ENCODE measurements around the gene PSMA6. TPM values are rescaled to one million over a fixed set of nuclear protein-coding genes. Genes with fewer than 3 reads are reported as not detected.

PSMA6 gene
- polyA plus RNA-seq, 2 of the 4 experiments (the other 2 are of a cell fraction): 369 to 395 TPM

DNA sequence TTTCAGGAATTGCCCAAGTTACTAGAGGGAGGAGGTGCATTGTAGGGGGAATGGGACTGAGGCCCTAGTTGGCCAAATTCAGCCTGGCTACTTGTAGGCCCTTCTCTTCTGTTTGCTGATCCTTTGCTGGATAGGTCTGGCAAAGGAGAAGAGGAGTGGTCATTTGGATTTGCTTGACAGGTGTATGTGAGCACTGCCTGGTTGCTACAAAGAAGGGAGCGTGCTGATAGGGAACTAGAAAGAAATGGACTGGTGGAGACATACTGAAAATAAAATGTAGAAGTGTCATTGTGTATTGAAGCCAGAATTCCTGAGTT lies 3.6 kb downstream of the PSMA6 start:
- TF ChIP-seq EHF (CRISPR knock-in tag; IDR thresholded peaks at IDR 0.05) (no peak), ZFP36 (IDR thresholded peaks at IDR 0.05; ENCODE audit: borderline replicate concordance, partially characterized antibody) (no peak), TP53 (CRISPR knock-in tag; IDR thresholded peaks at IDR 0.05) (no peak), PHF8 (IDR thresholded peaks at IDR 0.05; ENCODE audit: borderline replicate concordance, low read depth) (no peak), RNF2 (IDR thresholded peaks at IDR 0.05; ENCODE audit: borderline replicate concordance, low read depth) (no peak), KDM5A (IDR thresholded peaks at IDR 0.05) (no peak), RARB (CRISPR knock-in tag; IDR thresholded peaks at IDR 0.05) (no peak), ZNF302 (CRISPR knock-in tag; IDR thresholded peaks at IDR 0.05) (no peak), RFX5 (IDR thresholded peaks at IDR 0.05) (no peak), SMC3 (IDR thresholded peaks at IDR 0.05) (no peak), HOXB13 (CRISPR knock-in tag; IDR thresholded peaks at IDR 0.05; ENCODE audit: low read depth) (no peak), HEYL (CRISPR knock-in tag; IDR thresholded peaks at IDR 0.05) (no peak)
- TF ChIP-seq, protein P1, sequence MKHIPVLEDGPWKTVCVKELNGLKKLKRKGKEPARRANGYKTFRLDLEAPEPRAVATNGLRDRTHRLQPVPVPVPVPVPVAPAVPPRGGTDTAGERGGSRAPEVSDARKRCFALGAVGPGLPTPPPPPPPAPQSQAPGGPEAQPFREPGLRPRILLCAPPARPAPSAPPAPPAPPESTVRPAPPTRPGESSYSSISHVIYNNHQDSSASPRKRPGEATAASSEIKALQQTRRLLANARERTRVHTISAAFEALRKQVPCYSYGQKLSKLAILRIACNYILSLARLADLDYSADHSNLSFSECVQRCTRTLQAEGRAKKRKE (CRISPR knock-in tag; IDR thresholded peaks at IDR 0.05; ENCODE audit: low read depth): no peak
- TF ChIP-seq, protein P2, sequence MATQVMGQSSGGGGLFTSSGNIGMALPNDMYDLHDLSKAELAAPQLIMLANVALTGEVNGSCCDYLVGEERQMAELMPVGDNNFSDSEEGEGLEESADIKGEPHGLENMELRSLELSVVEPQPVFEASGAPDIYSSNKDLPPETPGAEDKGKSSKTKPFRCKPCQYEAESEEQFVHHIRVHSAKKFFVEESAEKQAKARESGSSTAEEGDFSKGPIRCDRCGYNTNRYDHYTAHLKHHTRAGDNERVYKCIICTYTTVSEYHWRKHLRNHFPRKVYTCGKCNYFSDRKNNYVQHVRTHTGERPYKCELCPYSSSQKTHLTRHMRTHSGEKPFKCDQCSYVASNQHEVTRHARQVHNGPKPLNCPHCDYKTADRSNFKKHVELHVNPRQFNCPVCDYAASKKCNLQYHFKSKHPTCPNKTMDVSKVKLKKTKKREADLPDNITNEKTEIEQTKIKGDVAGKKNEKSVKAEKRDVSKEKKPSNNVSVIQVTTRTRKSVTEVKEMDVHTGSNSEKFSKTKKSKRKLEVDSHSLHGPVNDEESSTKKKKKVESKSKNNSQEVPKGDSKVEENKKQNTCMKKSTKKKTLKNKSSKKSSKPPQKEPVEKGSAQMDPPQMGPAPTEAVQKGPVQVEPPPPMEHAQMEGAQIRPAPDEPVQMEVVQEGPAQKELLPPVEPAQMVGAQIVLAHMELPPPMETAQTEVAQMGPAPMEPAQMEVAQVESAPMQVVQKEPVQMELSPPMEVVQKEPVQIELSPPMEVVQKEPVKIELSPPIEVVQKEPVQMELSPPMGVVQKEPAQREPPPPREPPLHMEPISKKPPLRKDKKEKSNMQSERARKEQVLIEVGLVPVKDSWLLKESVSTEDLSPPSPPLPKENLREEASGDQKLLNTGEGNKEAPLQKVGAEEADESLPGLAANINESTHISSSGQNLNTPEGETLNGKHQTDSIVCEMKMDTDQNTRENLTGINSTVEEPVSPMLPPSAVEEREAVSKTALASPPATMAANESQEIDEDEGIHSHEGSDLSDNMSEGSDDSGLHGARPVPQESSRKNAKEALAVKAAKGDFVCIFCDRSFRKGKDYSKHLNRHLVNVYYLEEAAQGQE (IDR thresholded peaks at IDR 0.05): no peak
- ATAC-seq: no peak
- WGBS (ENCODE audit: missing lambda C conversion rate): 94% methylated on average over 1 of the region's 1 CpG
- H3K4me3 ChIP-seq: no peak overlapping the region
- peak overlapping the region; percentile 89; the same call in 1 of the 3 replicates for H3K4me2 ChIP-seq
- ChIA-PET CTCF (interaction anchor here (1.5 kb wide), 1 partner anchor 109 kb away, joined by 3 read pairs; the partner anchor contains the start of gene NFKBIA), POLR2A (no interaction called here)
- DNase-seq (ENCODE audit: low read depth in 1 of 2, low spot score in 1 of 2): no peak
- peak overlapping the region in 1 of 2 experiments; percentile 15; a peak in 1 of 6 replicates for H3K27ac ChIP-seq
- H3K9me3 ChIP-seq: no peaks in the 10 kb centered on the region
- FAIRE-seq: no peak
- peaks cover 44% of the 10 kb centered on the region for H3K4me1 ChIP-seq

DNA sequence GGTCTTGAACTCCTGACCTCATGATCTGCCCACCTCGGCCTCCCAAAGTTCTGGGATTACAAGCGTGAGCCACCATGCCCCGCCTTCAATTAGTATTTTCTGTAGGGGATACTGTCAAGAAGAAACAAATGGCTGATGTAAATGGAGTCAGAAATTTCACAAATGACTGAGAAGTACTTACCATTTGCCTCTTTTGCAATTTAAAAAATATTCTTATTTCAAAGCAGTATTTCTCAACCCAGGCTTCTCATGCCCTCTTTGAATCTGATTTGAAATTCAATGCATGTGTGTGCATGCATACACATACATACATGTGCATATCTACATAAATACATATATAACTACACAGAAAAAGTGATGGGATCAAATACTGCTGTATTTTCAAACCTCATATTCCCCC lies 4.4 kb downstream of the PSMA6 start:
- peak overlapping the region; percentile 22; the same call in 1 of the 3 replicates for H3K4me2 ChIP-seq
- no peak for ATAC-seq
- H3K27ac ChIP-seq: peak overlapping the region; percentile 14 to 46; a peak in 2 of 6 replicates

DNA sequence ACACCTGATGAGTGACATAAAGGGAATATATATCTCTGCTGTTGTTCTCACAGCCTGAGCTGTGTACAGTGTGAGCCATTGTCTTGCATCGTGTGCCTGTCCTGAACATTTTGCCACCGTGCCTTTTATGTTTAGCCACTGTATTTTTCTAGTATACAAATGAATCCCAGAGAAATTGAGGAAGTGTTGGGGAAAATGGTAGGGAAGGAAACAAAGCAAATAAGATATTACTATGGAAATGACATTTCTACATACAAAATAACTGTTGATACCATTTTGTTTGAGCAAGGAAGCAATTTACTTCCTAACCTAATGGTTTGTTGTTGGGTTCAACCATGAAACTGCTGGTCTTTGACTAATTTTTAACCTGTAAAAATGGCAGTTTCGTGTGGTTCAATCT lies 5.5 kb downstream of the PSMA6 start:
- DNase-seq (ENCODE audit: low read depth in 1 of 2, low spot score in 1 of 2): no peak
- ChIA-PET POLR2A (no interaction called here), CTCF (no interaction called here)
- Histone ChIP-seq H3K4me1 (peaks cover 41% of the 10 kb centered on the region), H3K4me3 (no peak overlapping the region), H3K4me2 (no peak overlapping the region), H3K9me3 (no peaks in the 10 kb centered on the region), H3K27ac (no peak overlapping the region; a peak in 1 of 6 replicates)
- WGBS (ENCODE audit: missing lambda C conversion rate): 84% methylated on average over 3 of the region's 3 CpGs
- no peak for FAIRE-seq
- TF ChIP-seq RFX5 (IDR thresholded peaks at IDR 0.05): no peak
- no peak for TF ChIP-seq TFCP2L1 (CRISPR knock-in tag; IDR thresholded peaks at IDR 0.05)
- TF ChIP-seq, protein P3, sequence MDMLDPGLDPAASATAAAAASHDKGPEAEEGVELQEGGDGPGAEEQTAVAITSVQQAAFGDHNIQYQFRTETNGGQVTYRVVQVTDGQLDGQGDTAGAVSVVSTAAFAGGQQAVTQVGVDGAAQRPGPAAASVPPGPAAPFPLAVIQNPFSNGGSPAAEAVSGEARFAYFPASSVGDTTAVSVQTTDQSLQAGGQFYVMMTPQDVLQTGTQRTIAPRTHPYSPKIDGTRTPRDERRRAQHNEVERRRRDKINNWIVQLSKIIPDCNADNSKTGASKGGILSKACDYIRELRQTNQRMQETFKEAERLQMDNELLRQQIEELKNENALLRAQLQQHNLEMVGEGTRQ (IDR thresholded peaks at IDR 0.05): no peak
- TF ChIP-seq, protein P4, sequence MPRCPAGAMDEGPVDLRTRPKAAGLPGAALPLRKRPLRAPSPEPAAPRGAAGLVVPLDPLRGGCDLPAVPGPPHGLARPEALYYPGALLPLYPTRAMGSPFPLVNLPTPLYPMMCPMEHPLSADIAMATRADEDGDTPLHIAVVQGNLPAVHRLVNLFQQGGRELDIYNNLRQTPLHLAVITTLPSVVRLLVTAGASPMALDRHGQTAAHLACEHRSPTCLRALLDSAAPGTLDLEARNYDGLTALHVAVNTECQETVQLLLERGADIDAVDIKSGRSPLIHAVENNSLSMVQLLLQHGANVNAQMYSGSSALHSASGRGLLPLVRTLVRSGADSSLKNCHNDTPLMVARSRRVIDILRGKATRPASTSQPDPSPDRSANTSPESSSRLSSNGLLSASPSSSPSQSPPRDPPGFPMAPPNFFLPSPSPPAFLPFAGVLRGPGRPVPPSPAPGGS (IDR thresholded peaks at IDR 0.05): no peak
- no peak for TF ChIP-seq PHF8 (IDR thresholded peaks at IDR 0.05; ENCODE audit: borderline replicate concordance, low read depth)
- no peak for TF ChIP-seq HOXB5 (CRISPR knock-in tag; IDR thresholded peaks at IDR 0.05)
- TF ChIP-seq, protein P2 (IDR thresholded peaks at IDR 0.05): no peak
- ATAC-seq: no peak

More for the DNA sequence above, 4.4 kb downstream of the PSMA6 start:
- POLR2A ChIA-PET: interaction anchor here (0.7 kb wide), 1 partner anchor 445 kb away, joined by 4 read pairs; no protein-coding TSS in a partner anchor
- Histone ChIP-seq H3K4me1 (peaks cover 41% of the 10 kb centered on the region), H3K4me3 (no peak overlapping the region), H3K9me3 (no peaks in the 10 kb centered on the region)
- CTCF ChIA-PET: interaction anchor here (0.7 kb wide), 1 partner anchor 150 kb away, joined by 4 read pairs; no protein-coding TSS in a partner anchor
- 85% methylated on average over 3 of the region's 3 CpGs for WGBS (ENCODE audit: missing lambda C conversion rate)
- TF ChIP-seq, protein P5, sequence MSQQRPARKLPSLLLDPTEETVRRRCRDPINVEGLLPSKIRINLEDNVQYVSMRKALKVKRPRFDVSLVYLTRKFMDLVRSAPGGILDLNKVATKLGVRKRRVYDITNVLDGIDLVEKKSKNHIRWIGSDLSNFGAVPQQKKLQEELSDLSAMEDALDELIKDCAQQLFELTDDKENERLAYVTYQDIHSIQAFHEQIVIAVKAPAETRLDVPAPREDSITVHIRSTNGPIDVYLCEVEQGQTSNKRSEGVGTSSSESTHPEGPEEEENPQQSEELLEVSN (IDR thresholded peaks at IDR 0.05; ENCODE audit: borderline replicate concordance, low read depth): no peak
- TF ChIP-seq MYC (IDR thresholded peaks at IDR 0.05; ENCODE audit: borderline replicate concordance, low read length) (no peak), FOSB (CRISPR knock-in tag; IDR thresholded peaks at IDR 0.05) (no peak)
- FAIRE-seq (no peak), DNase-seq (ENCODE audit: low read depth in 1 of 2, low spot score in 1 of 2) (no peak)

Data from A549 (cell line).